ENCODE measurements around the gene TRHDE.

DNA sequence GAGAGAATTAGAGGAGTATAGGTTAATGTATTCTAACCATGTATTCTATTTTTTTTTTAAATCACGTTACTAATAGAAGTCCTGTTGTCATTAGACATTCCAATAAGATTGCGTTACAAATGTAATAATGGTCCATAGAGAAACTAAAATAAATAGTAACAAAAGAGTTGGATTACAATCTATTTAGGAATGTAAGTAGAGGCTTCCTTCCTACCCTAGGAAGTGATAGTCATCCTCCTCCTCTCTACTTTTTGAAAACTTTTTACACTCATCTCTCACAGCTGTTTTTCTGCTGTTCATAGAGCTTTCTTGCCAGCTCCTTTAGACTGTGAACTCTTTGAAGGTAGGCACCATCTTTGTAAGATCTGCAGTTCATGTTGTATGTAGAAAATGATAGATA, 23.6 kb downstream of the TRHDE start:
- TF ChIP-seq, protein P1, sequence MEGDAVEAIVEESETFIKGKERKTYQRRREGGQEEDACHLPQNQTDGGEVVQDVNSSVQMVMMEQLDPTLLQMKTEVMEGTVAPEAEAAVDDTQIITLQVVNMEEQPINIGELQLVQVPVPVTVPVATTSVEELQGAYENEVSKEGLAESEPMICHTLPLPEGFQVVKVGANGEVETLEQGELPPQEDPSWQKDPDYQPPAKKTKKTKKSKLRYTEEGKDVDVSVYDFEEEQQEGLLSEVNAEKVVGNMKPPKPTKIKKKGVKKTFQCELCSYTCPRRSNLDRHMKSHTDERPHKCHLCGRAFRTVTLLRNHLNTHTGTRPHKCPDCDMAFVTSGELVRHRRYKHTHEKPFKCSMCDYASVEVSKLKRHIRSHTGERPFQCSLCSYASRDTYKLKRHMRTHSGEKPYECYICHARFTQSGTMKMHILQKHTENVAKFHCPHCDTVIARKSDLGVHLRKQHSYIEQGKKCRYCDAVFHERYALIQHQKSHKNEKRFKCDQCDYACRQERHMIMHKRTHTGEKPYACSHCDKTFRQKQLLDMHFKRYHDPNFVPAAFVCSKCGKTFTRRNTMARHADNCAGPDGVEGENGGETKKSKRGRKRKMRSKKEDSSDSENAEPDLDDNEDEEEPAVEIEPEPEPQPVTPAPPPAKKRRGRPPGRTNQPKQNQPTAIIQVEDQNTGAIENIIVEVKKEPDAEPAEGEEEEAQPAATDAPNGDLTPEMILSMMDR (IDR thresholded peaks at IDR 0.05), result no peak
- TF ChIP-seq ZNF263 (CRISPR knock-in tag; IDR thresholded peaks at IDR 0.05; ENCODE audit: low read depth), result no peak
- no peak for TF ChIP-seq ZNF396 (CRISPR knock-in tag; IDR thresholded peaks at IDR 0.05; ENCODE audit: borderline replicate concordance)
- TF ChIP-seq CBFB (CRISPR knock-in tag; IDR thresholded peaks at IDR 0.05; ENCODE audit: low read depth), result no peak
- TF ChIP-seq, protein P2, sequence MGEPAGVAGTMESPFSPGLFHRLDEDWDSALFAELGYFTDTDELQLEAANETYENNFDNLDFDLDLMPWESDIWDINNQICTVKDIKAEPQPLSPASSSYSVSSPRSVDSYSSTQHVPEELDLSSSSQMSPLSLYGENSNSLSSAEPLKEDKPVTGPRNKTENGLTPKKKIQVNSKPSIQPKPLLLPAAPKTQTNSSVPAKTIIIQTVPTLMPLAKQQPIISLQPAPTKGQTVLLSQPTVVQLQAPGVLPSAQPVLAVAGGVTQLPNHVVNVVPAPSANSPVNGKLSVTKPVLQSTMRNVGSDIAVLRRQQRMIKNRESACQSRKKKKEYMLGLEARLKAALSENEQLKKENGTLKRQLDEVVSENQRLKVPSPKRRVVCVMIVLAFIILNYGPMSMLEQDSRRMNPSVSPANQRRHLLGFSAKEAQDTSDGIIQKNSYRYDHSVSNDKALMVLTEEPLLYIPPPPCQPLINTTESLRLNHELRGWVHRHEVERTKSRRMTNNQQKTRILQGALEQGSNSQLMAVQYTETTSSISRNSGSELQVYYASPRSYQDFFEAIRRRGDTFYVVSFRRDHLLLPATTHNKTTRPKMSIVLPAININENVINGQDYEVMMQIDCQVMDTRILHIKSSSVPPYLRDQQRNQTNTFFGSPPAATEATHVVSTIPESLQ (CRISPR knock-in tag; IDR thresholded peaks at IDR 0.05), result no peak
- TF ChIP-seq CREB1 (CRISPR knock-in tag; IDR thresholded peaks at IDR 0.05), result no peak
- TF ChIP-seq EMX1 (CRISPR knock-in tag; IDR thresholded peaks at IDR 0.05), result no peak
- TF ChIP-seq, protein P3, sequence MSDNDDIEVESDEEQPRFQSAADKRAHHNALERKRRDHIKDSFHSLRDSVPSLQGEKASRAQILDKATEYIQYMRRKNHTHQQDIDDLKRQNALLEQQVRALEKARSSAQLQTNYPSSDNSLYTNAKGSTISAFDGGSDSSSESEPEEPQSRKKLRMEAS (CRISPR knock-in tag; IDR thresholded peaks at IDR 0.05), result no peak
- TF ChIP-seq SMAD3 (CRISPR knock-in tag; IDR thresholded peaks at IDR 0.05; ENCODE audit: borderline replicate concordance), result no peak
- no peak for TF ChIP-seq ZNF138 (CRISPR knock-in tag; conservative IDR thresholded peaks at IDR 0.05)
- no peak for TF ChIP-seq ETV6 (CRISPR knock-in tag; IDR thresholded peaks at IDR 0.05)
- TF ChIP-seq ZNF317 (CRISPR knock-in tag; IDR thresholded peaks at IDR 0.05; ENCODE audit: borderline replicate concordance, low read depth), result no peak
- TF ChIP-seq TEAD4 (CRISPR knock-in tag; IDR thresholded peaks at IDR 0.05), result no peak
- TF ChIP-seq, protein P4, sequence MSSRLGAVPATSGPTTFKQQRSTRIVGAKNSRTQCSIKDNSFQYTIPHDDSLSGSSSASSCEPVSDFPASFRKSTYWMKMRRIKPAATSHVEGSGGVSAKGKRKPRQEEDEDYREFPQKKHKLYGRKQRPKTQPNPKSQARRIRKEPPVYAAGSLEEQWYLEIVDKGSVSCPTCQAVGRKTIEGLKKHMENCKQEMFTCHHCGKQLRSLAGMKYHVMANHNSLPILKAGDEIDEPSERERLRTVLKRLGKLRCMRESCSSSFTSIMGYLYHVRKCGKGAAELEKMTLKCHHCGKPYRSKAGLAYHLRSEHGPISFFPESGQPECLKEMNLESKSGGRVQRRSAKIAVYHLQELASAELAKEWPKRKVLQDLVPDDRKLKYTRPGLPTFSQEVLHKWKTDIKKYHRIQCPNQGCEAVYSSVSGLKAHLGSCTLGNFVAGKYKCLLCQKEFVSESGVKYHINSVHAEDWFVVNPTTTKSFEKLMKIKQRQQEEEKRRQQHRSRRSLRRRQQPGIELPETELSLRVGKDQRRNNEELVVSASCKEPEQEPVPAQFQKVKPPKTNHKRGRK (CRISPR knock-in tag; IDR thresholded peaks at IDR 0.05; ENCODE audit: borderline replicate concordance), result no peak
